Stimulated activated memory B cell treated with anti-CD40 and anti-IgM and Interleukin-4, amounts not matched to agents 10 μg/mL and 1 μg/mL and 100 μg/mL, for 72 hours (primary cell): ENCODE data around the gene BEST2.
"Not testable (repeated sequence)": the region's sequence is repeated elsewhere in the genome, so short reads cannot be mapped to it uniquely, and the experiment has no call there.

Source experiments
- ATAC-seq: fragments of 150-1000 bp; cut with Tn5 transposase; 2 replicates; pipeline ENCODE4 v1.10.0; 2021
- H3K27ac Mint-ChIP-seq: one replicate; pipeline ENCODE4 v1.8.0; 2022; ENCODE audit warnings: mild to moderate bottlenecking, mixed read lengths
- H3K27me3 Mint-ChIP-seq: one replicate; pipeline ENCODE4 v1.8.0; 2022; ENCODE audit warnings: mixed read lengths
- H3K36me3 Mint-ChIP-seq: one replicate; pipeline ENCODE4 v1.8.0; 2022; ENCODE audit warnings: mixed read lengths
- H3K4me1 Mint-ChIP-seq: one replicate; pipeline ENCODE4 v1.8.0; 2022; ENCODE audit warnings: mixed read lengths
- H3K4me3 Mint-ChIP-seq: one replicate; pipeline ENCODE4 v1.8.0; 2022; ENCODE audit warnings: mild to moderate bottlenecking, moderate library complexity, mixed read lengths
- H3K9me3 Mint-ChIP-seq: one replicate; pipeline ENCODE4 v1.8.0; 2022; ENCODE audit warnings: mixed read lengths

The BEST2 gene

GRCh38 chr19:12751635-12752034, at the start of gene BEST2:
Gene BEST2 (plus strand): TSS chr19:12751791. CDS start chr19:12752593, 802 bp downstream.
- no peak within 1 kb of the TSS for H3K4me3 Mint-ChIP-seq
- peaks cover 70% of the 10 kb centered on the region for H3K27me3 Mint-ChIP-seq
- no peak within 1 kb of the TSS for H3K27ac Mint-ChIP-seq
- peaks cover 19% of the 10 kb centered on the region for H3K36me3 Mint-ChIP-seq
- no peak for ATAC-seq
- H3K9me3 Mint-ChIP-seq = peaks cover 5% of the 10 kb centered on the region
- peaks cover 12% of the 10 kb centered on the region for H3K4me1 Mint-ChIP-seq

DNA sequence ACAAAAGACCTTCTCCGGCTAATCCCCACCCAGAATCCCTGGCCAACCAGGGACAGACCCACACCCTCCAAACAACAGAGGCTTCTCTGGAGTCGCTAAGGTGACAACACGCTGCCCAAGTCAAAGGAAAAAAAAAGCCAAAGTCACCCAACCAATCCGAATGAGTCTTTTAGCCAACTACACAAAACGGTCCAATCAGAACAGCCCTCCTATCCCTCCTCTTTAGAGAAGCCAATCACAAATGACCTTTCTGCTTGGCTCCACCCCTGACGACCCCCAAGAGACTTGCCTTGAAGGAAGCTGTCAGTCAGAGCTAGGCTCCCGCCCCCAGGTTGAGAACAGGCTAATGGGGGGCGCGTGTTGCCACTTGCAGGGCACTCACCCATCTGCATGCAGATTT, 48.5 kb upstream of the BEST2 start:
- Mint-ChIP-seq H3K4me1 (no peaks in the 10 kb centered on the region), H3K9me3 (no peaks in the 10 kb centered on the region), H3K27me3 (no peaks in the 10 kb centered on the region), H3K4me3 (no peak overlapping the region), H3K36me3 (peaks cover 55% of the 10 kb centered on the region), H3K27ac (no peak overlapping the region)
- no peak for ATAC-seq

DNA sequence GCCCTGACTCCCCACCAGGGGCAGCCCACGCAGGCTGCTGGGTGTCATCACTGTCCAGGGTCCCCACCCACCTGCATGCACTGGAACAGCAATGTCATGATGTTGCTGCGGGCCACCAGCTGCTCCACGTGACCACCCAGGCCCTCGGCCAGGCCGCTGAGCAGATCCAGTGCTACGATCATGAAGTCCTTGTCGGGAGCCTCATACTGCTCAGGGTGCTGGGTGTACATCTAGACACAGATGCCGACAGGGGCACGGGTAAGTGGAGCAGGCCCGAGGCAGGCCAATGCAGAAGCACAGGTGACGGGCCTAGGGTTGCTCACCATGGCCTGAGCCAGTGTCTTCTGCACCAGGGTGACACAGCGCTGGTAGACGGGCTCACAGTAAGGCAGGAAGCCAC, 46.4 kb upstream of the BEST2 start:
- no peak for ATAC-seq
- Mint-ChIP-seq H3K36me3 (peaks cover 49% of the 10 kb centered on the region), H3K4me1 (no peaks in the 10 kb centered on the region), H3K27ac (no peak overlapping the region), H3K9me3 (no peaks in the 10 kb centered on the region), H3K27me3 (no peaks in the 10 kb centered on the region), H3K4me3 (no peak overlapping the region)

DNA sequence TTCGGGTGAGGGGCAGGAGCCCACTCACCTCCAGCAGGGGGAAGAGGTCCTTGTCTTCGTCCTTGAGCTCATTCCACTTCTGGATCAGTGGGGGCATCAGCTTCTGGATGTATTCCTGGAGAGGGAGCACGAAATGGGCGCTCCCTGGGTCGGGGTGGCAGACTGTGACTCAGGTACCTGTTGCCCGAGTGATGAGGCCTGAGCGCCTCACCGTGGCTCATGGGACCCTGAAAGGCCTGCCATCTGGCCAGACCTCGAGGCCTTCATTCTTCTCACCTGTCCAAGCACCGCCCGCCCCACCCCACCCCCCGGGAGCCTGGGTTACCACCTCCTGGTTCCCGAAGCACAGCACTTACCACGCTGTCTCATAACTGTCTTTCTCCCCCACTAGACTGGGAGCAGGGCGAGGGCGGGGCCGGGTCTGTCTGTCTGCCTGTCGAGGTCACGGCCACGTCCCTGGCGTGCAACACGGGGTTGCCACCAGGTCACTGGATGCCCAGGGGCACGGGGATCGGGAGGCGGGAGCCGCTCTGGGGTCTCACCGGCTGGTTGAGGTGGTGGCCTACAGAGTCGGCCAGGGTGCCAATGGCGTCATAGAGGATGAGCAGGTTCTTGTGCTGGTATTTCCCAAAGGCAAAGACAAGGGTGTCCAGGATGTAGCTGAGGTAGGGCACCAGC, 45.8 kb upstream of the BEST2 start:
- no peak overlapping the region for H3K27ac Mint-ChIP-seq

DNA sequence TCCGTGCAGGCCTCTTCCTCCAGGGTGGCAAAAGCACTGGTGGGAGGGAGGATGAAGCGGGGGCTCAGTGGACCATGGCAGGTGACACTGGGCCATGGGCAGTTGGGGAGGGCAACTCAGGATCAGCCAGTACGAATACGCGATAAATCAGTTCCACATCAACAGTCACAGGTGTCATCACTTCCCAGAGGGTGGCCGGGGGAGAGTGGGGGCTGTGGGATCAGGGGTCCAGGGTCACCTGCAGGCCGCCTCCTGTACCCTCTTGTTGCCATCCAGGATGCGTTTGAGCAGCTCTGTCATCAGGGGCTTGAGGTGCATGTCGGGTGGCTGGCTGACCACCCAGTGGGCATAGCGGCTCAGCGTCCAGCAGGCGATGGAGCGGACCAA, 45.3 kb upstream of the BEST2 start:
- peaks cover 53% of the 10 kb centered on the region for H3K36me3 Mint-ChIP-seq
- H3K4me3 Mint-ChIP-seq = no peak overlapping the region
- no peaks in the 10 kb centered on the region for H3K9me3 Mint-ChIP-seq
- H3K27ac Mint-ChIP-seq = no peak overlapping the region
- no peaks in the 10 kb centered on the region for H3K27me3 Mint-ChIP-seq
- no peaks in the 10 kb centered on the region for H3K4me1 Mint-ChIP-seq
- ATAC-seq = no peak

More for the DNA sequence above, 45.8 kb upstream of the BEST2 start:
- H3K27me3 Mint-ChIP-seq = no peaks in the 10 kb centered on the region
- H3K4me1 Mint-ChIP-seq = no peaks in the 10 kb centered on the region
- no peak overlapping the region for H3K4me3 Mint-ChIP-seq
- H3K36me3 Mint-ChIP-seq = peaks cover 53% of the 10 kb centered on the region
- ATAC-seq = no peak
- H3K9me3 Mint-ChIP-seq = no peaks in the 10 kb centered on the region

GRCh38 chr19:12708641-12709040, 43.0 kb upstream of the BEST2 start:
- ATAC-seq = no peak
- no peaks in the 10 kb centered on the region for H3K9me3 Mint-ChIP-seq

DNA sequence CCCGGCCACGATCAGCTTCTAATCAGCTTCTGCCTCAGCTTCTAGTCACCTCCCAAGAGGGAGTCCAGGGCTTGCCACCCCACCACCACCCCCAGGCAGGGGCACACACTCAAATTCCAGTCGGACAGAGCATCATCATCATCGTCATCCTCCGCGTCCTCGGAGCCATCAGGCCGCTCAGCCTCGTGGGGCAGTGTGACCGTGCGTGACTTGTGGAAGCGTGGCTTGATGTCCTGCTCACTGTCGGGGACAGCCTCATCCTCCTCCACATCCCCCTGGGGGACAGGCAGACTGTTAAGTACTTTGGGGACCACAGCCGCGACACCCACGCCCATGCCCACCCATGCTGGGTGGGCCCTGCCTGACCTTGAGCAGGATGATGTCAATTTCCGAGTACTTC, 40.4 kb upstream of the BEST2 start:
- no peak for ATAC-seq
- H3K4me1 Mint-ChIP-seq = peaks cover 7% of the 10 kb centered on the region
- peaks cover 39% of the 10 kb centered on the region for H3K36me3 Mint-ChIP-seq
- H3K9me3 Mint-ChIP-seq = no peaks in the 10 kb centered on the region
- no peaks in the 10 kb centered on the region for H3K27me3 Mint-ChIP-seq
- H3K27ac Mint-ChIP-seq = no peak overlapping the region
- no peak overlapping the region for H3K4me3 Mint-ChIP-seq

More at GRCh38 chr19:12708641-12709040, 43.0 kb upstream of the BEST2 start:
- no peak overlapping the region for H3K4me3 Mint-ChIP-seq
- H3K4me1 Mint-ChIP-seq = peaks cover 7% of the 10 kb centered on the region
- H3K36me3 Mint-ChIP-seq = peaks cover 50% of the 10 kb centered on the region
- H3K27me3 Mint-ChIP-seq = no peaks in the 10 kb centered on the region
- no peak overlapping the region for H3K27ac Mint-ChIP-seq

- not testable (repeated sequence) for H3K9me3 Mint-ChIP-seq, H3K27me3 Mint-ChIP-seq, ATAC-seq, H3K4me1 Mint-ChIP-seq, H3K27ac Mint-ChIP-seq, H3K4me3 Mint-ChIP-seq
- peaks cover 42% of the 10 kb centered on the region for H3K36me3 Mint-ChIP-seq
These were observed 39.5 kb upstream of the BEST2 start for GRCh38 chr19:12712077-12712476.

DNA sequence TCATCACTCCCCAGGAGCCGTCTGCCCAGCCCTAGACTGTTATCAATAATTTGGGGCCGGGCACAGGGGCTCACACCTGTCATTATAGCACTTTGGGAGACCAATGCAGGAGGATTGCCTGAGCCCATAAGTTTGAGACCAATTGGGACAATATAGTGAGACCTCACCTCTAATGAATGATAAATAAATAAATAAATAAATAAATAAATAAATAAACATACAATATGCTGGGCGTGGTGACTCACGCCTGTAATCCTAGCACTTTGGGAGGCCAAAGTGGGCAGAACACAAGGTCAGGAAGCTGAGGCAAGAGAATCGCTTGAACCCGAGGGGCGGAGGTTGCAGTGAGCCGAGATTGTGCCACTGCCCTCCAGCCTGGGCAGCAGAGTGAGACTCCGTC, 38.3 kb upstream of the BEST2 start:
- ATAC-seq, H3K4me1 Mint-ChIP-seq, H3K4me3 Mint-ChIP-seq, H3K9me3 Mint-ChIP-seq, H3K27me3 Mint-ChIP-seq, H3K27ac Mint-ChIP-seq: not testable (repeated sequence)
- peaks cover 42% of the 10 kb centered on the region for H3K36me3 Mint-ChIP-seq

DNA sequence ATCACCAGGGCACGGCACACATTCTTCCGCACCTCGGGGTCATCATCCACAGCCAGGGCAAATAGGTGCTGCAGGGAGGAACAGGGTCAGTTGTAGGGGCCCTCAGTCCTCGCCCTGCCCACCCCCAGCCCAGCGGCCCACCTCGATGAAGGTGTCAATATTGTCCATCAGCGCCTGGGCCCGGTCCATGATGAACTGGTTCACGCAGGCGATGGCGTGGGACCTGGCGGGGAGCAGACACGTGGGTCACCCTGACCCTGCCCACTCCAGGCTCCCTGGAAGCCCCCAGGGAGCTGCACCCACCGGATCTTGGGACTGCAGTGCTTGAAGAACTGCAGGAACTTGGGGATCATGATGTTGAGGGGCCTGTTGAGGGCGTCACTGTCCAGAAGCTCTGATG, 36.5 kb upstream of the BEST2 start:
- no peaks in the 10 kb centered on the region for H3K27me3 Mint-ChIP-seq
- H3K4me3 Mint-ChIP-seq = no peak overlapping the region
- peaks cover 18% of the 10 kb centered on the region for H3K4me1 Mint-ChIP-seq
- peaks cover 48% of the 10 kb centered on the region for H3K36me3 Mint-ChIP-seq
- no peak for ATAC-seq
- no peak overlapping the region for H3K27ac Mint-ChIP-seq
- H3K9me3 Mint-ChIP-seq = no peaks in the 10 kb centered on the region

GRCh38 chr19:12715929-12716328, 35.7 kb upstream of the BEST2 start:
- Mint-ChIP-seq H3K36me3 (peaks cover 45% of the 10 kb centered on the region), H3K4me3 (no peak overlapping the region), H3K27ac (no peak overlapping the region)

GRCh38 chr19:12720296-12720695, 31.3 kb upstream of the BEST2 start:
- Mint-ChIP-seq H3K36me3 (peaks cover 30% of the 10 kb centered on the region), H3K4me1 (peaks cover 53% of the 10 kb centered on the region), H3K27me3 (no peaks in the 10 kb centered on the region), H3K9me3 (no peaks in the 10 kb centered on the region), H3K27ac (no peak overlapping the region), H3K4me3 (peak overlapping the region; percentile 71)
- ATAC-seq = no peak

More at GRCh38 chr19:12715929-12716328, 35.7 kb upstream of the BEST2 start:
- Mint-ChIP-seq H3K9me3 (no peaks in the 10 kb centered on the region), H3K4me1 (peaks cover 26% of the 10 kb centered on the region), H3K27me3 (no peaks in the 10 kb centered on the region)
- ATAC-seq = no peak

DNA sequence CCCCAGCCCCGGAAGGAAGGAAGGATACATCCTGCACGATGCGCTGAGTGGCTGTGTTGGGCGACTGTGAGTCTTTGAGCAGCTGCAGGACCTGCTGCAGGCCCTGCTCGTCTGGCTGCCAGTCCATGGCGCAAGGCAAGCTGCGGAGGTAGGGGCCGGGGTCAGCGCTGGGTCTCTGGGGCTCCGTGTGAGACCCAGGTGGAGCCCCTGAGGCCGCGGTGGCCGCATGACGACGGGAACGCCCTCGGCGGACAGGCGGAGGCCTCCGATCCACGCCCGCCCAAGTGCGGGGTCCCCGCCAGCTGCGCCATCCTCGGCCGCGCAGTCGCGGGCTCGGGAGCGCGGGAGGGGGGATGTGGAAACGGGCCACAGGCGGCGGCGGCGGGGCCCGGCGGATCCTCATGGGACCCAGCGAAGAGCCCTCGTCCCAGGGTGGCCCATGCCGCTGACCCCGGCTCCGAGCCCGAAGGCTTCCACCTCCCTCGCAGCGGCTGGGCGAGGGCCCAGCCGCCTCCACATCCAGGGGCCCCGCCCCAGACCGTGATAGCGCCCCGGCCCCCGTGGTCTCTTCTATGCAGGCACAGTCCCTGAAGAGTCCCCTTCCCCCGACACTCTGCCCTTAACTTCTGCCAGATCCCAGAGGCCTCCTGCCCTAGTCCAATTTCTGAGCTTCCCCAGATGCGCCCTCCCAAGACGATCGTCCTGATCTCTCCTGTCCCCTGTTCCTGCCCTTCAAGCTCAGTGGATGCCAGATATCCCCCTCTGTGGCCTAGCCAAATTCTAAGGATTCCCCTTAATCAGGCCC, 30.5 kb upstream of the BEST2 start:
- H3K4me1 Mint-ChIP-seq = peaks cover 53% of the 10 kb centered on the region
- H3K4me3 Mint-ChIP-seq = peak overlapping the region; percentile 95
- peak; percentile 8 for ATAC-seq
- H3K9me3 Mint-ChIP-seq = no peaks in the 10 kb centered on the region
- peak overlapping the region; percentile 77 for H3K27ac Mint-ChIP-seq
- peaks cover 26% of the 10 kb centered on the region for H3K36me3 Mint-ChIP-seq
- no peaks in the 10 kb centered on the region for H3K27me3 Mint-ChIP-seq

DNA sequence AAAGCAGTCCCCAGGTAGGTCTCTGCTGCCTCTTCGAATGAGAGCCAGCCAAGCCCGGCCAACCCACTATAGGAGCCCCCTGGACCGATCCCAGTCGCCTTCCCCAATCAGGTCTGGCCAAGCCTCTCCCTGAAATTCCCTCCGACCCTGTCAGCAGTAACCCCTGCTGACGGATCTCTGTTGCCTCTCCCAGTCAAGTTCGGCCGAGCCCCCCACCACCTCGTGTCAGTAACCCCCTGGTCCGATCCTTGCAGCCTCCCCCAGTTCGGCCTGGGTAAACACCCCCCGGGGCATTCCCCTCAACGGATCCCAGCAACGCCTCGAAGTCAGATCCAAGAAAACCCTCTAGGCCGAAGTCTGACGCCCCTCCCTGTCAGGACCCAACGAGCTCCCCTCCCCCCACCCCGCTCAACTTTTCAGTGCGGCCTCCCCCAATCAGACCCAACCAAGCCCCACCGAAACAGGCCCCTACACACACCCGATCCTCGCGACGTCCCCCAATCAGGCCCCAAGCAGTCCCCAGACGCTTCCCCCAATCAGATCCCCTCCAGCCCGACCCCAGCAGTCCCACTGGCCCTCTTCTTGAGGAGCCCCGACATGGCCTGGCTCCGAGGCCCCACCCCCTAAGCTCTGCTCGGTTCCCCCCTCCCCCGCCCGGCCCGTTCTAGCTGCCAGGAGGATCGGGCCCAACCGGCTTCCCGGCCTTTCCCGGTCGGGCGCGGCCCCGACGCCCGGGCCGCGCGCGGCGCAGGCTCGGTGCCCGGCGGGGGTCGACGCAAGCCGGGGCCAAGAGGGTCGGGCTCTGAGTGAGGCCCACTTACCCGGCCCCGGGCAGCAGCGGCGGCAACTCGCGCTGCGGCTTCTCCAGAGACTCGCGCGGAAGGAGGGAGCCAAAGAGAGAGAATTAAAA, 29.7 kb upstream of the BEST2 start:
- Mint-ChIP-seq H3K4me3 (peak overlapping the region; percentile 95), H3K36me3 (peaks cover 25% of the 10 kb centered on the region), H3K4me1 (peaks cover 61% of the 10 kb centered on the region)

More for the DNA sequence above, 29.7 kb upstream of the BEST2 start:
- Mint-ChIP-seq H3K9me3 (no peaks in the 10 kb centered on the region), H3K27me3 (no peaks in the 10 kb centered on the region), H3K27ac (peak overlapping the region; percentile 77)
- peak; percentile 69 for ATAC-seq
